ENCODE results near the gene BPHL.

DNA sequence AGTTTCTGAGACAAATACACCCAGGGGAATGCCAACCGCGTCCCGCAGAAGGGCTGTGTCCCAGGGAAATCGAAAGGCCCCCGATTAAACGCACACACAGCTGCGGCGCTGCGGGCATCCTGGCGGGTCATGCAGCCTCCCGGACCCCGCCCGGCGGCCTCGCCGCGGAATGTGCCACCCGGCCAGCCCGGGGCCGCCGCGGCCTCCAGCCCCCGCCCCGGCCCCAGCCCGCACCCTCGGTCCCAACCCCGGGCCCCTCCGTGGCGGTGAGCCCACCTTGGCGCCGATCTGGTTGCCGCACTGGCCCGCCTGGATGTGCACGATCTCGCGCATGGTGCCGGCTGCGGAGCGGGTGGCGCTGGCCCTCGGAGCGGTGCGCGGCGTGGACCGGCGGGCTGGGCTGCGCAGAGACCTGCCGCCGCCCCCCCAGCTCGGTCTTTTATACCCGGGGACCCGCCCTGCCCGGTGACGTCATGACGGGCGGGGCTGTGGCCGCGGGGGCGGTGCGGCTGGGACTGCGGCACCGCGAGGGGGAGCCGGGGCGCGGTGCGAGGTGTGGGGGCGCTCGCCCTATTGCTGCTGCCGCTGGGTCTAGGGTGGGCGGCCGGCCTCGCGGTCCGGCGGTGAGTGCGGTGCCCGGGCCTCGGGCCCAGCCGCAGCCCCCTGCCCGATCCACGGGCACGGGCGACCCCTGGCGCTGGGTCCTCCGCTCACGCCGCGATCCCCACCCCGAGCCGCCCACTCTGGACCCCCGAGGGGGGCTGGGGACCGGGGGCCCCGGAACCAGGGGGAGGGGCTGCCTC, 38.8 kb downstream of the BPHL start, which contains the start of gene TUBB2A:
- TF ChIP-seq, protein P1, sequence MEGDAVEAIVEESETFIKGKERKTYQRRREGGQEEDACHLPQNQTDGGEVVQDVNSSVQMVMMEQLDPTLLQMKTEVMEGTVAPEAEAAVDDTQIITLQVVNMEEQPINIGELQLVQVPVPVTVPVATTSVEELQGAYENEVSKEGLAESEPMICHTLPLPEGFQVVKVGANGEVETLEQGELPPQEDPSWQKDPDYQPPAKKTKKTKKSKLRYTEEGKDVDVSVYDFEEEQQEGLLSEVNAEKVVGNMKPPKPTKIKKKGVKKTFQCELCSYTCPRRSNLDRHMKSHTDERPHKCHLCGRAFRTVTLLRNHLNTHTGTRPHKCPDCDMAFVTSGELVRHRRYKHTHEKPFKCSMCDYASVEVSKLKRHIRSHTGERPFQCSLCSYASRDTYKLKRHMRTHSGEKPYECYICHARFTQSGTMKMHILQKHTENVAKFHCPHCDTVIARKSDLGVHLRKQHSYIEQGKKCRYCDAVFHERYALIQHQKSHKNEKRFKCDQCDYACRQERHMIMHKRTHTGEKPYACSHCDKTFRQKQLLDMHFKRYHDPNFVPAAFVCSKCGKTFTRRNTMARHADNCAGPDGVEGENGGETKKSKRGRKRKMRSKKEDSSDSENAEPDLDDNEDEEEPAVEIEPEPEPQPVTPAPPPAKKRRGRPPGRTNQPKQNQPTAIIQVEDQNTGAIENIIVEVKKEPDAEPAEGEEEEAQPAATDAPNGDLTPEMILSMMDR (IDR thresholded peaks at IDR 0.05) = peak; percentile 39 to 83 (median 62)
- peak; percentile 97 for TF ChIP-seq POLR2A (IDR thresholded peaks at IDR 0.05)
- TF ChIP-seq POLR2AphosphoS5 (IDR thresholded peaks at IDR 0.05) = peak; percentile 73

Measured in prostate gland (tissue), 2 donors.